GM12864 (cell line): Measurements from ENCODE around the gene SLC4A5.

ENCODE experiments used
- DNase-seq: peaks from one replicate; pipeline ENCODE4 v3.0.0-alpha.2; 2011; ENCODE audit warnings: low read depth
- H3K4me3 ChIP-seq: 2 replicates; pipeline ENCODE4 v1.5.1; 2011; ENCODE audit warnings: mild to moderate bottlenecking, low read depth, low read length, control low read depth
- TF ChIP-seq, protein P1 (sequence below): IDR thresholded peaks from 2 replicates; pipeline ENCODE4 v1.5.1; 2011; ENCODE audit warnings: low read depth, mild to moderate bottlenecking, moderate library complexity, low read length, control low read depth, inconsistent platforms; ENCODE audit errors: missing control alignments

SLC4A5 gene

GRCh38 chr2:74317701-74318100 is 25.5 kb downstream of the SLC4A5 start:
- H3K4me3 ChIP-seq, result no peak overlapping the region
- no peak for DNase-seq
- TF ChIP-seq, protein P1, sequence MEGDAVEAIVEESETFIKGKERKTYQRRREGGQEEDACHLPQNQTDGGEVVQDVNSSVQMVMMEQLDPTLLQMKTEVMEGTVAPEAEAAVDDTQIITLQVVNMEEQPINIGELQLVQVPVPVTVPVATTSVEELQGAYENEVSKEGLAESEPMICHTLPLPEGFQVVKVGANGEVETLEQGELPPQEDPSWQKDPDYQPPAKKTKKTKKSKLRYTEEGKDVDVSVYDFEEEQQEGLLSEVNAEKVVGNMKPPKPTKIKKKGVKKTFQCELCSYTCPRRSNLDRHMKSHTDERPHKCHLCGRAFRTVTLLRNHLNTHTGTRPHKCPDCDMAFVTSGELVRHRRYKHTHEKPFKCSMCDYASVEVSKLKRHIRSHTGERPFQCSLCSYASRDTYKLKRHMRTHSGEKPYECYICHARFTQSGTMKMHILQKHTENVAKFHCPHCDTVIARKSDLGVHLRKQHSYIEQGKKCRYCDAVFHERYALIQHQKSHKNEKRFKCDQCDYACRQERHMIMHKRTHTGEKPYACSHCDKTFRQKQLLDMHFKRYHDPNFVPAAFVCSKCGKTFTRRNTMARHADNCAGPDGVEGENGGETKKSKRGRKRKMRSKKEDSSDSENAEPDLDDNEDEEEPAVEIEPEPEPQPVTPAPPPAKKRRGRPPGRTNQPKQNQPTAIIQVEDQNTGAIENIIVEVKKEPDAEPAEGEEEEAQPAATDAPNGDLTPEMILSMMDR, result no peak

GRCh38 chr2:74316627-74317295 is 26.5 kb downstream of the SLC4A5 start:
- no peak overlapping the region for H3K4me3 ChIP-seq
- TF ChIP-seq, protein P1, result no peak
- no peak for DNase-seq

- TF ChIP-seq, protein P1, result no peak
- no peak for DNase-seq
- no peak overlapping the region for H3K4me3 ChIP-seq
Measured at GRCh38 chr2:74314107-74314506, 29.1 kb downstream of the SLC4A5 start.

DNA sequence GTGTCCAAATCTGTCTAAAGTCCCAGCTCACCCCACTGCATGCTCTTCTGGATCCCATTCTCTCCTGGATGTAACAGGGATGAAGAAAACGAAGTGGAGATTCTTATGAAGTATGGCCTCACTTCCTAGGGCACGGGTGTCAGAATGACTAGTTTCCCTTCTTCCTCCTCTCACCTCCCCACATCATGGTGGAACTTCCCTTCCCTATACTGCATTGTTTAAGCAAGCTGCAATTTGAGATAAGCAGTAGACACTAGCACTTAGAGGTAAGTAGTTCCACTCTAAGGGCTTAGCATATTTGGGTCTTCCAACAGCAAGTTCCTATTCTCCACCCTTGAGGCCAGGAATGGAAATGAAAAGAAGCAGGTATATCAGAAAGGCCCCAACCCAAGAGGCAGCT is 29.7 kb downstream of the SLC4A5 start:
- H3K4me3 ChIP-seq, result no peak overlapping the region
- DNase-seq, result no peak

GRCh38 chr2:74312913-74313312 is 30.3 kb downstream of the SLC4A5 start:
- no peak overlapping the region for H3K4me3 ChIP-seq
- DNase-seq, result no peak
- TF ChIP-seq, protein P1, result no peak

More for the DNA sequence above, 29.7 kb downstream of the SLC4A5 start:
- TF ChIP-seq, protein P1, result no peak

DNA sequence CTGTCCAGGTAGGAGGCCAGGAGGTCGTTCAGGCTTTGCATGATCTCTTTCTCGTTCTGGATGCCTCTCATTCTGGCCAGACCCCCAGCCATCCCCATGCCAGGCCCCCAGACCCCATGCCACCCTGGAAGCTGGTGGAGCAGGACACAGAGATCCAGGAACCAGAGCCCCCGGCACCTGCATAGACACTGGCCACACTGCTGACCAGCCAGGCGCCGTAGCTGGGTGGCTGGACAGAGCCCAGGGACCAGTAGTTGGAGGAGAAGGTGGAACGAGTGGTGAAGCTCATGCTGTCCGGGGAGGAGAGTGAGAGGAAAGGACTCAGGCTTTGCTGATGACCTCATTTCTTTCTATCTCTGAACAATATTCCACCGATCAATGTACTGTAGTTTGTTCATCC is 35.5 kb downstream of the SLC4A5 start:
- no peak overlapping the region for H3K4me3 ChIP-seq
- DNase-seq, result no peak
- TF ChIP-seq, protein P1, result no peak
